IMR-90 (cell line): ENCODE results near the gene CBLIF. TPM values are rescaled to one million over a fixed set of nuclear protein-coding genes. Genes with fewer than 3 reads are reported as not detected.

Experiments used
- ATAC-seq: fragments of 200-7000 bp; cut with Tn5 transposase; 2 replicates; pipeline ENCODE4 v1.9.1; 2020; ENCODE audit warnings: low read depth, mild to moderate bottlenecking, moderate library complexity
- BruUV-seq: library from RNA; stranded (reverse); fragments of 400-500 nt; replicated peaks from 2 replicates; lab custom pipeline; 2021; lab: Mats Ljungman, UMichigan
- CTCF ChIA-PET: fragments of 300-600 bp; formaldehyde crosslinking; extraction: SDS; loops from one replicate; lab custom pipeline; 2021; ENCODE audit warnings: antibody characterized with exemption; lab: Yijun Ruan, JAX
- POLR2A ChIA-PET: fragments of 300-600 bp; sonication (Branson Sonifier 250); formaldehyde crosslinking; loops from one replicate; lab custom pipeline; 2022; ENCODE audit warnings: antibody characterized with exemption; ENCODE audit not compliant: unreplicated experiment; lab: Charles Lee
- DNase-seq: peaks from one replicate; pipeline ENCODE4 v3.0.0; 2013
- H2AFZ ChIP-seq: replicated peaks from 2 replicates; pipeline ENCODE3; 2013; ENCODE audit warnings: low read length, mild to moderate bottlenecking; ENCODE audit not compliant: poor library complexity
- H2AK5ac ChIP-seq: 2 replicates; pipeline ENCODE4 v1.6.1; 2013; ENCODE audit warnings: low read depth, low read length, inconsistent platforms
- H2AK9ac ChIP-seq: replicated peaks from 2 replicates; pipeline ENCODE3; 2013; ENCODE audit warnings: mild to moderate bottlenecking, low read depth, low read length, moderate library complexity; ENCODE audit not compliant: poor library complexity
- H2BK120ac ChIP-seq: 2 replicates; pipeline ENCODE4 v1.6.1; 2013; ENCODE audit warnings: low read depth, low read length, inconsistent platforms
- H2BK15ac ChIP-seq: 3 replicates; pipeline ENCODE4 v1.6.1; 2013; ENCODE audit warnings: low read depth, low read length, inconsistent platforms
- H2BK20ac ChIP-seq: 2 replicates; pipeline ENCODE4 v1.6.1; 2013; ENCODE audit warnings: low read depth, mild to moderate bottlenecking, inconsistent platforms, low read length, moderate library complexity
- H2BK5ac ChIP-seq: 2 replicates; pipeline ENCODE4 v1.6.1; 2013; ENCODE audit warnings: mild to moderate bottlenecking, low read depth, low read length, inconsistent platforms; ENCODE audit not compliant: poor library complexity, severe bottlenecking
- H3K14ac ChIP-seq: replicated peaks from 2 replicates; pipeline ENCODE4 v1.6.1; 2013; ENCODE audit warnings: low read depth, low read length, inconsistent platforms
- H3K18ac ChIP-seq: 2 replicates; pipeline ENCODE4 v1.6.1; 2013; ENCODE audit warnings: low read depth, low read length, control low read depth
- H3K23ac ChIP-seq: 2 replicates; pipeline ENCODE4 v1.6.1; 2013; ENCODE audit warnings: low read depth, low read length, inconsistent platforms
- H3K27ac ChIP-seq: 2 replicates; pipeline ENCODE4 v1.5.1; 2013; ENCODE audit warnings: mild to moderate bottlenecking, control low read depth, low read length; ENCODE audit not compliant: insufficient read depth
- H3K27me3 ChIP-seq: 2 replicates; pipeline ENCODE4 v1.6.1; 2013; ENCODE audit warnings: low read length; ENCODE audit not compliant: control insufficient read depth, insufficient read depth
- H3K36me3 ChIP-seq: 2 replicates; pipeline ENCODE4 v1.6.1; 2013; ENCODE audit warnings: low read length, mixed read lengths; ENCODE audit not compliant: control insufficient read depth, insufficient read depth
- H3K4ac ChIP-seq: 2 replicates; pipeline ENCODE4 v1.6.1; 2013; ENCODE audit warnings: low read depth, low read length, inconsistent platforms
- H3K4me1 ChIP-seq: 2 replicates; pipeline ENCODE4 v1.6.1; 2013; ENCODE audit warnings: low read length, mixed read lengths; ENCODE audit not compliant: control insufficient read depth, insufficient read depth
- H3K4me2 ChIP-seq: 2 replicates; pipeline ENCODE4 v1.6.1; 2013; ENCODE audit warnings: low read depth, mild to moderate bottlenecking, control low read depth, low read length, moderate library complexity
- H3K4me3 ChIP-seq: 2 replicates; pipeline ENCODE4 v1.5.1; 2013; ENCODE audit warnings: low read depth, mild to moderate bottlenecking, control low read depth, low read length, moderate library complexity; ENCODE audit not compliant: insufficient read depth
- H3K56ac ChIP-seq: 2 replicates; pipeline ENCODE4 v1.6.1; 2013; ENCODE audit warnings: low read length, inconsistent platforms; ENCODE audit not compliant: insufficient read depth; ENCODE audit errors: extremely low read depth
- H3K79me1 ChIP-seq, 2 experiments: 2 replicates each; pipeline ENCODE4 v1.6.1; 2013; ENCODE audit warnings: low read length in 2 of 2, inconsistent platforms in 1 of 2, low read depth in 1 of 2
- H3K9ac ChIP-seq: 2 replicates; pipeline ENCODE4 v1.6.1; 2013; ENCODE audit warnings: low read depth, low read length, control low read depth
- H3K9me1 ChIP-seq: 2 replicates; pipeline ENCODE4 v1.6.1; 2013; ENCODE audit warnings: low read length, inconsistent platforms; ENCODE audit not compliant: insufficient read depth
- H3K9me3 ChIP-seq: 2 replicates; pipeline ENCODE4 v1.6.1; 2013; ENCODE audit warnings: low read length; ENCODE audit not compliant: control insufficient read depth, insufficient read depth
- H4K20me1 ChIP-seq: 2 replicates; pipeline ENCODE4 v1.6.1; 2013; ENCODE audit warnings: low read length, inconsistent platforms; ENCODE audit not compliant: insufficient read depth
- H4K5ac ChIP-seq: 2 replicates; pipeline ENCODE4 v1.6.1; 2013; ENCODE audit warnings: mild to moderate bottlenecking, low read depth, low read length, control low read depth
- H4K8ac ChIP-seq, 2 experiments: 2 replicates each; pipeline ENCODE4 v1.6.1; 2013; ENCODE audit warnings: low read depth in 2 of 2, low read length in 2 of 2, control low read depth in 1 of 2, inconsistent platforms in 1 of 2
- H4K91ac ChIP-seq: 2 replicates; pipeline ENCODE4 v1.6.1; 2013; ENCODE audit warnings: low read depth, low read length, inconsistent platforms; ENCODE audit not compliant: insufficient read depth
- MAZ ChIP-seq: IDR thresholded peaks from 2 replicates; pipeline ENCODE4 v1.6.1; 2012; ENCODE audit warnings: low read depth, mild to moderate bottlenecking, low read length, improper control_type of control experiment, moderate library complexity, borderline replicate concordance
- WGBS, 2 experiments: methylation state at CpG; one replicate each; pipeline versions ENCODE4 v1.1.5 to v1.1.7; 2013; ENCODE audit warnings: missing lambda C conversion rate in 2 of 2; ENCODE audit not compliant: insufficient read length in 1 of 2; ENCODE audit errors: extremely low coverage in 2 of 2; 5-methylcytosine and 5-hydroxymethylcytosine counted together
- dilution Hi-C: fragments of 300-500 bp; cut with HindIII; formaldehyde crosslinking; loops from one replicate; pipeline ENCODE4 v1.14.3; 2018; ENCODE audit warnings: low sequenced_read_pairs; ENCODE audit not compliant: unreplicated experiment
- in situ Hi-C: fragments of 300-500 bp; cut with MboI; formaldehyde crosslinking; loops from 3 replicates; pipeline ENCODE4 v1.14.3; 2019; ENCODE audit warnings: low sequenced_read_pairs, inconsistent platforms, mixed read lengths
- intact Hi-C: fragments of 100-400 bp; cut with micrococcal nuclease; formaldehyde crosslinking; loops from 2 replicates; pipeline ENCODE4 v1.10.0; 2022
- polyA plus RNA-seq, 3 experiments: library from polyadenylated mRNA; depleted of rRNA; stranded (reverse); fragments of >200 nt; gene quantifications; 2 replicates each; pipeline ENCODE4 v1.2.3, GENCODE V29; 2012; ENCODE audit warnings: low replicate concordance in 1 of 3
- total RNA-seq: library from RNA; depleted of rRNA; stranded (reverse); fragments of >200 nt; gene quantifications from 2 replicates; pipeline ENCODE4 v1.2.3, GENCODE V29; 2012

Gene CBLIF
- total and polyA plus RNA-seq, 2 of the 4 experiments (the other 2 are of a cell fraction), result not detected

DNA sequence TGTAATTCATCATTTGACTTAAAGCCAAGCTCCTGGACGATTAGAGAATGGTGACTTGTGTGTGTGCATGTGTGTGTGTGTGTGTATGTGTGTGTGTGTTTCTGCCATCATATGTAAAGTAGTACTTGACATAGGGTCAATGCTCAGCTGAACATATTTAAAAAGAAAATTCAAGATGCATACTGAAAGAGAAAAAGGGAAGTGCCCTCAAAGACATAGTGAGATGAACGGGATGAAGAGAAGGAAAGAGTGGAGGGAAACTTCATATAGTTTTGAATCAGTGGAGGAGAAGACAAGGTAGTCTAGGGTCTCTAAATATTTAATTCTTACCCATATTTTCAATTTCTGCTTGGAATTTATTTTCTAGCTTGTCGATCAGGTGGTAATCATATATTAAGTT is 17.0 kb upstream of the CBLIF start:
- Histone ChIP-seq H3K18ac (no peak overlapping the region), H4K8ac (no peak overlapping the region), H3K56ac (no peak overlapping the region), H3K9me3 (no peaks in the 10 kb centered on the region), H2BK15ac (no peak overlapping the region), H3K9me1 (no peaks in the 10 kb centered on the region), H3K4me2 (no peak overlapping the region), H3K4me3 (no peak overlapping the region), H4K5ac (no peak overlapping the region), H2AK9ac (no peak overlapping the region), H3K27me3 (no peaks in the 10 kb centered on the region), H2AK5ac (no peak overlapping the region), H3K14ac (no peak overlapping the region), H3K9ac (no peak overlapping the region), H3K4me1 (no peaks in the 10 kb centered on the region), H2BK5ac (no peak overlapping the region), H3K4ac (no peak overlapping the region), H3K23ac (no peak overlapping the region), H3K27ac (no peak overlapping the region), H2BK120ac (no peak overlapping the region), H3K36me3 (no peaks in the 10 kb centered on the region), H2AFZ (no peak overlapping the region), H3K79me1 (no peaks in the 10 kb centered on the region), H4K20me1 (no peaks in the 10 kb centered on the region), H4K91ac (no peak overlapping the region), H2BK20ac (no peak overlapping the region)
- in situ Hi-C loops, result no loop called here
- no peak for TF ChIP-seq MAZ
- dilution Hi-C loops, result no loop called here
- POLR2A ChIA-PET, result no interaction called here
- intact Hi-C loops, result no loop called here
- DNase-seq (no peak), ATAC-seq (no peak)
- no CpG with 5 or more reads among the region's 3 CpGs for WGBS, 2 experiments
- no TSS peak for BruUV-seq
- CTCF ChIA-PET, result no interaction called here
